H1 (cell line): ENCODE data around the gene WDFY4. TPM values are rescaled to one million over a fixed set of nuclear protein-coding genes. Genes with fewer than 3 reads are reported as not detected.

ENCODE experiments used
- CTCF ChIA-PET: fragments of 300-600 bp; sonication (Branson Sonifier 250); formaldehyde crosslinking; loops from one replicate; lab custom pipeline; 2021; ENCODE audit not compliant: partially characterized antibody; lab: Charles Lee
- POLR2A ChIA-PET: fragments of 300-600 bp; sonication (Branson Sonifier 250); formaldehyde crosslinking; loops from one replicate; lab custom pipeline; 2021; ENCODE audit warnings: inconsistent platforms; ENCODE audit not compliant: partially characterized antibody; lab: Charles Lee
- DNase-seq, 2 experiments: peaks; one replicate each; pipeline versions ENCODE4 v3.0.0 to v3.0.0-alpha.2; 2010 to 2022; ENCODE audit warnings: low spot score in 2 of 2, low read depth in 1 of 2, mixed read lengths in 1 of 2
- FAIRE-seq: peaks from 2 replicates; lab custom pipeline; 2011; peaks lifted over from hg19 to GRCh38; lab: Jason Lieb, UNC
- H2AFZ ChIP-seq: 2 replicates; pipeline ENCODE4 v1.8.1; 2012; ENCODE audit warnings: low read length, inconsistent platforms
- H2AK5ac ChIP-seq: 2 replicates; pipeline ENCODE4 v1.6.1; 2013; ENCODE audit warnings: low read depth, low read length
- H2BK120ac ChIP-seq: replicated peaks from 2 replicates; pipeline ENCODE3; 2013; ENCODE audit warnings: low read depth, low read length, inconsistent platforms
- H2BK12ac ChIP-seq: 2 replicates; pipeline ENCODE4 v1.6.1; 2013; ENCODE audit warnings: low read depth, low read length
- H2BK15ac ChIP-seq: 2 replicates; pipeline ENCODE4 v1.6.1; 2013; ENCODE audit warnings: low read length
- H2BK20ac ChIP-seq: 2 replicates; pipeline ENCODE4 v1.6.1; 2013; ENCODE audit warnings: low read length
- H2BK5ac ChIP-seq: 2 replicates; pipeline ENCODE4 v1.6.1; 2013; ENCODE audit warnings: low read depth, low read length
- H3K14ac ChIP-seq: 2 replicates; pipeline ENCODE4 v1.6.1; 2013; ENCODE audit warnings: inconsistent platforms; ENCODE audit not compliant: insufficient read length
- H3K18ac ChIP-seq: 2 replicates; pipeline ENCODE4 v1.6.1; 2013; ENCODE audit warnings: low read length; ENCODE audit errors: extremely low read depth
- H3K23ac ChIP-seq: 2 replicates; pipeline ENCODE4 v1.6.1; 2013; ENCODE audit warnings: inconsistent platforms; ENCODE audit not compliant: insufficient read length
- H3K23me2 ChIP-seq: 2 replicates; pipeline ENCODE4 v1.6.1; 2013; ENCODE audit warnings: low read depth, low read length
- H3K27ac ChIP-seq: 2 replicates; pipeline ENCODE4 v1.6.1; 2011; ENCODE audit warnings: low read depth, low read length, inconsistent platforms
- H3K27me3 ChIP-seq, 4 experiments: replicated peaks in 1 of 4; 1 replicate in 1 of 4; 2 replicates in 3 of 4; pipeline versions ENCODE4 v1.6.1 to v1.8.1; 2011 to 2013; ENCODE audit warnings: low read length in 3 of 4, mild to moderate bottlenecking in 3 of 4, inconsistent platforms in 2 of 4, mixed read lengths in 2 of 4, moderate library complexity in 1 of 4; ENCODE audit not compliant: control insufficient read depth in 3 of 4, insufficient read depth in 3 of 4; ENCODE audit errors: extremely low read depth in 1 of 4
- H3K36me3 ChIP-seq, 4 experiments: 2 replicates each; pipeline versions ENCODE4 v1.6.1 to v1.8.1; 2011 to 2013; ENCODE audit warnings: mild to moderate bottlenecking in 4 of 4, low read length in 3 of 4, moderate library complexity in 2 of 4, control low read depth in 1 of 4, inconsistent platforms in 1 of 4; ENCODE audit not compliant: insufficient read depth in 4 of 4, control insufficient read depth in 2 of 4
- H3K4ac ChIP-seq: replicated peaks from 2 replicates; pipeline ENCODE3; 2013; ENCODE audit warnings: low read length, low read depth, mixed read lengths, inconsistent platforms; ENCODE audit not compliant: insufficient read length
- H3K4me1 ChIP-seq, 4 experiments: replicated peaks in 1 of 4; 1 replicate in 1 of 4; 2 replicates in 3 of 4; pipeline versions ENCODE4 v1.6.1 to v1.8.1; 2011 to 2013; ENCODE audit warnings: low read length in 3 of 4, inconsistent platforms in 2 of 4, mixed read lengths in 1 of 4; ENCODE audit not compliant: insufficient read depth in 4 of 4, control insufficient read depth in 3 of 4
- H3K4me2 ChIP-seq, 2 experiments: 2 replicates each; pipeline versions ENCODE4 v1.6.1 to v1.8.1; 2011 to 2013; ENCODE audit warnings: low read depth in 2 of 2, low read length in 2 of 2, control low read depth in 1 of 2, inconsistent platforms in 1 of 2, mild to moderate bottlenecking in 1 of 2; ENCODE audit not compliant: insufficient read depth in 1 of 2
- H3K4me3 ChIP-seq, 4 experiments: fragments of 200-600, 300-600 bp in 1 of 4; sonication (generic), shearing (Covaris generic), sonication (Bioruptor Twin) in 1 of 4; 2 replicates each; pipeline versions ENCODE4 v1.5.1 to v1.8.1; 2011 to 2016; ENCODE audit warnings: low read length in 4 of 4, low read depth in 3 of 4, control low read depth in 2 of 4, inconsistent platforms in 2 of 4, mild to moderate bottlenecking in 2 of 4, mixed read lengths in 1 of 4, moderate library complexity in 1 of 4; ENCODE audit not compliant: insufficient read depth in 2 of 4; ENCODE audit errors: extremely low read depth in 1 of 4
- H3K56ac ChIP-seq: replicated peaks from 2 replicates; pipeline ENCODE3; 2013; ENCODE audit warnings: low read depth, mild to moderate bottlenecking, mixed read lengths, low read length, inconsistent platforms; ENCODE audit not compliant: insufficient read length
- H3K79me1 ChIP-seq: 2 replicates; pipeline ENCODE4 v1.6.1; 2013; ENCODE audit warnings: low read depth, low read length, control low read depth
- H3K79me2 ChIP-seq, 2 experiments: 2 replicates each; pipeline versions ENCODE4 v1.6.1 to v1.8.1; 2012 to 2013; ENCODE audit warnings: low read length in 2 of 2, mild to moderate bottlenecking in 2 of 2, inconsistent platforms in 1 of 2; ENCODE audit not compliant: insufficient read depth in 2 of 2, control insufficient read depth in 1 of 2
- H3K9ac ChIP-seq, 4 experiments: replicated peaks in 1 of 4; 1 replicate in 1 of 4; 2 replicates in 3 of 4; pipeline versions ENCODE4 v1.6.1 to v1.8.1; 2011 to 2013; ENCODE audit warnings: low read depth in 3 of 4, low read length in 3 of 4, control low read depth in 2 of 4, mild to moderate bottlenecking in 2 of 4, moderate library complexity in 2 of 4, inconsistent platforms in 1 of 4; ENCODE audit errors: extremely low read depth in 1 of 4
- H3K9me3 ChIP-seq, 2 experiments: 2 replicates each; pipeline versions ENCODE4 v1.6.1 to v1.8.1; 2012 to 2013; ENCODE audit warnings: mild to moderate bottlenecking in 2 of 2, moderate library complexity in 2 of 2, control low read depth in 1 of 2, inconsistent platforms in 1 of 2, low read depth in 1 of 2, low read length in 1 of 2, mixed read lengths in 1 of 2; ENCODE audit not compliant: insufficient read depth in 2 of 2
- H4K20me1 ChIP-seq, 2 experiments: replicated peaks in 1 of 2; 2 replicates each; pipeline versions ENCODE3 to v1.8.1; 2011 to 2013; ENCODE audit warnings: inconsistent platforms in 2 of 2, low read length in 2 of 2, mild to moderate bottlenecking in 1 of 2; ENCODE audit not compliant: insufficient read depth in 2 of 2, control insufficient read depth in 1 of 2
- H4K5ac ChIP-seq: 2 replicates; pipeline ENCODE4 v1.6.1; 2013; ENCODE audit warnings: low read length, low read depth, mixed read lengths, inconsistent platforms; ENCODE audit not compliant: insufficient read length
- H4K8ac ChIP-seq: 2 replicates; pipeline ENCODE4 v1.8.0; 2013; ENCODE audit warnings: mild to moderate bottlenecking, moderate library complexity, low read length, inconsistent platforms; ENCODE audit not compliant: insufficient read depth; ENCODE audit errors: extremely low read depth
- H4K91ac ChIP-seq: replicated peaks from 2 replicates; pipeline ENCODE3; 2013; ENCODE audit warnings: low read length, mixed read lengths, inconsistent platforms; ENCODE audit not compliant: insufficient read length
- ASH2L ChIP-seq: fragments of 200-600, 300-600 bp; sonication (generic); IDR thresholded peaks from one replicate; pipeline ENCODE4 v1.7.1; 2017; ENCODE audit warnings: low read length
- FOSL1 ChIP-seq: IDR thresholded peaks from 2 replicates; pipeline ENCODE4 v1.6.1; 2011; ENCODE audit warnings: mild to moderate bottlenecking, low read depth, low read length, moderate library complexity; ENCODE audit not compliant: insufficient read depth
- JUND ChIP-seq: IDR thresholded peaks from 2 replicates; pipeline ENCODE4 v1.6.1; 2011; ENCODE audit warnings: mild to moderate bottlenecking, improper control_type of control experiment, low read length
- KDM1A ChIP-seq: fragments of 200-600, 300-600 bp; sonication (generic); IDR thresholded peaks from 2 replicates; pipeline ENCODE4 v1.7.1; 2016; ENCODE audit warnings: mild to moderate bottlenecking, low read length, borderline replicate concordance
- KDM5A ChIP-seq: fragments of 200-600 bp; IDR thresholded peaks from 2 replicates; pipeline ENCODE4 v1.7.1; 2012; ENCODE audit warnings: mild to moderate bottlenecking, low read length, inconsistent platforms, mixed read lengths
- RXRA ChIP-seq: IDR thresholded peaks from 2 replicates; pipeline ENCODE4 v1.6.1; 2011; ENCODE audit warnings: low read depth, mild to moderate bottlenecking, low read length, moderate library complexity; ENCODE audit not compliant: insufficient read depth
- SP2 ChIP-seq: IDR thresholded peaks from 2 replicates; pipeline ENCODE4 v1.6.1; 2012; ENCODE audit warnings: mild to moderate bottlenecking, low read length, inconsistent platforms
- TBP ChIP-seq: IDR thresholded peaks from 2 replicates; pipeline ENCODE4 v1.6.1; 2011; ENCODE audit warnings: low read depth, low read length, improper control_type of control experiment
- TEAD4 ChIP-seq: IDR thresholded peaks from 2 replicates; pipeline ENCODE4 v1.6.1; 2012; ENCODE audit warnings: low read depth, low read length, inconsistent platforms, mixed read lengths
- WGBS, 2 experiments: shearing (Covaris generic) in 1 of 2; methylation state at CpG; one replicate each; pipeline versions ENCODE4 v1.1.6 to v1.1.7; 2013 to 2015; ENCODE audit warnings: low lambda C conversion rate in 2 of 2, mixed read lengths in 2 of 2, inconsistent platforms in 1 of 2, low coverage in 1 of 2, missing lambda C conversion rate in 1 of 2; ENCODE audit not compliant: insufficient replicate concordance in 2 of 2, insufficient coverage in 1 of 2, insufficient read length in 1 of 2; ENCODE audit errors: extremely low coverage in 1 of 2, missing lambda C conversion rate in 1 of 2; 5-methylcytosine and 5-hydroxymethylcytosine counted together
- polyA plus RNA-seq, 7 experiments: library from polyadenylated mRNA; depleted of rRNA in 3 of 7; stranded (reverse) in 5 of 7; unstranded in 2 of 7; fragments of >200 nt in 5 of 7; fragments of 200-250 nt in 2 of 7; gene quantifications; 1 replicate in 5 of 7; 2 replicates in 1 of 7; 4 replicates in 1 of 7; pipeline versions ENCODE4 v1.2.1 to v1.2.3, GENCODE V29; 2011 to 2013; ENCODE audit warnings: missing spikeins in 2 of 7, mixed read lengths in 2 of 7
- total RNA-seq: library from RNA; stranded (reverse); fragmentation: NEBNext Ultra II Directional; extraction: Animal tissue kit (Norgen Biotek cat#: 25700); gene quantifications from 2 replicates; pipeline ENCODE4 v1.2.1, GENCODE V29; 2021
- TF ChIP-seq, protein P1 (sequence below): IDR thresholded peaks from 2 replicates; pipeline ENCODE4 v1.6.1; 2012; ENCODE audit warnings: inconsistent platforms

The WDFY4 gene
- total and polyA plus RNA-seq, 2 of the 8 experiments (the other 6 are each of a cell fraction or from before 2014, with no cell fraction given): not detected

DNA sequence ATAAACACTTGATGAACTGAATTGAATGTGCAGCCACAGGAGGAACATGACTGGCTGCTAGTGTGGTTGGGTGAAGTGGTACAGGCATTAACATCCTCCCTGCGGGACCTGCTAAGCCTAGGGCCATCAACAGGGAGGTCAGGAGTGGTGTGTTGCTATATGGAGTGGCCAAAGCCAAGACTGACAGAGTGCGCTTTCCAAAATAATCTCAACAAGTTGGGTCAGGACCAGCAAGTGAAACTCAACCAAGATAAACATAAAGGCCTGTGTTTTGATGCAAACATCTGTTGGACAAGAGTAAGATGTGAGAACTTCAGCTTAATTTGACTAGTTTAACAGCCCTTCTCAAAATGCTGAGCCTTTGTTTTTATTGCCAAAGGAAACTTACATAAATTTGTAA, 97.7 kb downstream of the WDFY4 start:
- no peak overlapping the region for H4K5ac ChIP-seq
- FAIRE-seq: no peak
- DNase-seq: peak in 1 of 2 experiments; percentile 26
- no peaks in the 10 kb centered on the region for H3K79me2 ChIP-seq
- H2BK12ac ChIP-seq: no peak overlapping the region
- no peak overlapping the region for H2BK120ac ChIP-seq
- no peak overlapping the region for H3K14ac ChIP-seq
- no peak overlapping the region for H3K4ac ChIP-seq
- no peaks in the 10 kb centered on the region for H3K9me3 ChIP-seq
- no peak overlapping the region for H3K4me3 ChIP-seq
- 83% methylated on average over 2 of the region's 2 CpGs; no CpG with 5 or more reads in 1 of the 2 experiments for WGBS, 2 experiments
- no peak overlapping the region for H4K91ac ChIP-seq
- no peak overlapping the region for H3K56ac ChIP-seq
- no peak overlapping the region for H3K9ac ChIP-seq
- no peak overlapping the region for H3K18ac ChIP-seq
- no peak overlapping the region for H2AFZ ChIP-seq
- H4K20me1 ChIP-seq: no peaks in the 10 kb centered on the region
- H3K4me1 ChIP-seq: no peaks in the 10 kb centered on the region
- ChIA-PET CTCF (no interaction called here), POLR2A (no interaction called here)
- H3K27ac ChIP-seq: no peak overlapping the region
- H2BK15ac ChIP-seq: no peak overlapping the region
- no peak overlapping the region for H2BK20ac ChIP-seq
- no peak for TF ChIP-seq KDM5A
- TF ChIP-seq, protein P1, sequence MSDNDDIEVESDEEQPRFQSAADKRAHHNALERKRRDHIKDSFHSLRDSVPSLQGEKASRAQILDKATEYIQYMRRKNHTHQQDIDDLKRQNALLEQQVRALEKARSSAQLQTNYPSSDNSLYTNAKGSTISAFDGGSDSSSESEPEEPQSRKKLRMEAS: no peak
- no peak for TF ChIP-seq ASH2L
- no peak for TF ChIP-seq TEAD4
- no peak for TF ChIP-seq FOSL1
- TF ChIP-seq TBP: no peak
- no peak for TF ChIP-seq RXRA
- TF ChIP-seq SP2: no peak
- TF ChIP-seq JUND: no peak
- TF ChIP-seq KDM1A: no peak
- no peaks in the 10 kb centered on the region for H3K27me3 ChIP-seq
- H3K36me3 ChIP-seq: no peaks in the 10 kb centered on the region
- no peak overlapping the region for H3K23ac ChIP-seq
- no peaks in the 10 kb centered on the region for H3K79me1 ChIP-seq
- no peak overlapping the region for H2AK5ac ChIP-seq
- no peak overlapping the region for H2BK5ac ChIP-seq
- H3K23me2 ChIP-seq: no peaks in the 10 kb centered on the region
- H3K4me2 ChIP-seq: no peak overlapping the region
- no peak overlapping the region for H4K8ac ChIP-seq
